ENCODE measurements around the gene CCDC47. TPM values are rescaled to one million over a fixed set of nuclear protein-coding genes. Genes with fewer than 3 reads are reported as not detected.

CCDC47 gene
- total RNA-seq = 10 to 100 TPM; 67.7 to 87.2 TPM
- polyA plus RNA-seq = 10 to 100 TPM; 33.0 to 57.8 TPM

DNA sequence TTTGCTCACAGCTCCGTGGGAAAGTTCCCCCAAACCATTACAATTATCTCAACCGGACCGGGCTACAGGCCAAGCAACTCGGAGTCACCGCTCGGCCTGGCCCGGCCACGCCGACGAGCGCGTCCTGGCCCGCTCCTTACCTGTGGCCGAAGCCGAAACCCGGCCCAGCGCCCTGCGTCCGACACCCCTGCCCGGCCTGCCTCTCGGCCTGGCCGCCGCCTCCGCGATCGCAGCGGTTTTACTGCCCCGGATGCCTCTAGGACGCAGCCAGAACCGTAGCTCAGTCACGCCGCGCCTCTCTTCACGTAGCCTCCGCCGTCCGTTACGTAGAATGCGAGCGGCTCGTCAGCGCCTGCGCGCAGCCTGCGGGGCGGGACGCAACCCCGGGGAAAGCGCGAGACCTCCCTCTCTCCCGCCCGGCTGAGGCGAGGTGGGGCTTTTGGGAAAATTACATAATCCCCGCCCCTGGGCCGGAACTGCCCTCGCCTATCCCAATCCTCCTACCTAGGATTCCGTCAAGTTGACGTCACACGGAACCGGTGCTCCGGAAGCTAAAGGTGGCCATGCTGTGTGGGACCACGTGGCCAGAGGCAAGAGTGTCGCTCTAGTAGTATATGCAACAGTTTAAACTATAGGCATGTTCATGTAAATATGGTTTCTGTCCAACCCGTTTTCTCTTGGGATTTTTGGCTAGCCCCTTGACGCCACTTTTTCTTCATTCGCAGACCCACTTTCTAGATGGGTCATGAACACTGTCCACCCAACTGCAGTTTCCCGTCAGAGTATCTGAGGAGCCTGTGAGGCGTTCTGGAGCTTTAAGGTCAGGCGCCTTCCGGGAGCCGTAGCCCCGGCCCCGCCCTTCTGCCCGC, at the start of gene CCDC47:
CCDC47 (minus strand) TSS at position 326 of the 869 bp plus-strand sequence. CDS start 7,422 bp downstream, outside the sequence.
- WGBS = under 1% methylated on average over 74 of the region's 74 CpGs

More for the DNA sequence above, at the start of gene CCDC47:
- TF ChIP-seq FOXA2 (IDR thresholded peaks at IDR 0.05) (no peak), GABPA (IDR thresholded peaks at IDR 0.05 in 1 of 2, conservative IDR thresholded peaks at IDR 0.05 in 1 of 2) (peak; percentile 94 to 98), NR2F2 (IDR thresholded peaks at IDR 0.05) (peak; percentile 95), SP1 (IDR thresholded peaks at IDR 0.05) (peak; percentile 82), HNF4G (IDR thresholded peaks at IDR 0.05) (no peak), HNF4A (conservative IDR thresholded peaks at IDR 0.05) (peak in 1 of 2 donors; percentile 38), YY1 (IDR thresholded peaks at IDR 0.05) (peak; percentile 96), RAD21 (IDR thresholded peaks at IDR 0.05) (peak in 1 of 2 donors; percentile 2), JUND (IDR thresholded peaks at IDR 0.05) (peak; percentile 87 to 92), EGR1 (IDR thresholded peaks at IDR 0.05; ENCODE audit: low read depth in 2 of 2) (peak; percentile 78 to 87), FOXA1 (IDR thresholded peaks at IDR 0.05) (no peak), TAF1 (conservative IDR thresholded peaks at IDR 0.05) (peak; percentile 77), RXRA (IDR thresholded peaks at IDR 0.05) (peak; percentile 55 to 68)
- TF ChIP-seq, protein P1, sequence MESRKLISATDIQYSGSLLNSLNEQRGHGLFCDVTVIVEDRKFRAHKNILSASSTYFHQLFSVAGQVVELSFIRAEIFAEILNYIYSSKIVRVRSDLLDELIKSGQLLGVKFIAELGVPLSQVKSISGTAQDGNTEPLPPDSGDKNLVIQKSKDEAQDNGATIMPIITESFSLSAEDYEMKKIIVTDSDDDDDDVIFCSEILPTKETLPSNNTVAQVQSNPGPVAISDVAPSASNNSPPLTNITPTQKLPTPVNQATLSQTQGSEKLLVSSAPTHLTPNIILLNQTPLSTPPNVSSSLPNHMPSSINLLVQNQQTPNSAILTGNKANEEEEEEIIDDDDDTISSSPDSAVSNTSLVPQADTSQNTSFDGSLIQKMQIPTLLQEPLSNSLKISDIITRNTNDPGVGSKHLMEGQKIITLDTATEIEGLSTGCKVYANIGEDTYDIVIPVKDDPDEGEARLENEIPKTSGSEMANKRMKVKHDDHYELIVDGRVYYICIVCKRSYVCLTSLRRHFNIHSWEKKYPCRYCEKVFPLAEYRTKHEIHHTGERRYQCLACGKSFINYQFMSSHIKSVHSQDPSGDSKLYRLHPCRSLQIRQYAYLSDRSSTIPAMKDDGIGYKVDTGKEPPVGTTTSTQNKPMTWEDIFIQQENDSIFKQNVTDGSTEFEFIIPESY (IDR thresholded peaks at IDR 0.05) = peak; percentile 98
- TF ChIP-seq, protein P2, sequence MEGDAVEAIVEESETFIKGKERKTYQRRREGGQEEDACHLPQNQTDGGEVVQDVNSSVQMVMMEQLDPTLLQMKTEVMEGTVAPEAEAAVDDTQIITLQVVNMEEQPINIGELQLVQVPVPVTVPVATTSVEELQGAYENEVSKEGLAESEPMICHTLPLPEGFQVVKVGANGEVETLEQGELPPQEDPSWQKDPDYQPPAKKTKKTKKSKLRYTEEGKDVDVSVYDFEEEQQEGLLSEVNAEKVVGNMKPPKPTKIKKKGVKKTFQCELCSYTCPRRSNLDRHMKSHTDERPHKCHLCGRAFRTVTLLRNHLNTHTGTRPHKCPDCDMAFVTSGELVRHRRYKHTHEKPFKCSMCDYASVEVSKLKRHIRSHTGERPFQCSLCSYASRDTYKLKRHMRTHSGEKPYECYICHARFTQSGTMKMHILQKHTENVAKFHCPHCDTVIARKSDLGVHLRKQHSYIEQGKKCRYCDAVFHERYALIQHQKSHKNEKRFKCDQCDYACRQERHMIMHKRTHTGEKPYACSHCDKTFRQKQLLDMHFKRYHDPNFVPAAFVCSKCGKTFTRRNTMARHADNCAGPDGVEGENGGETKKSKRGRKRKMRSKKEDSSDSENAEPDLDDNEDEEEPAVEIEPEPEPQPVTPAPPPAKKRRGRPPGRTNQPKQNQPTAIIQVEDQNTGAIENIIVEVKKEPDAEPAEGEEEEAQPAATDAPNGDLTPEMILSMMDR (IDR thresholded peaks at IDR 0.05; ENCODE audit: low read depth, low read length, missing input control) = no peak
- TF ChIP-seq, protein P3, sequence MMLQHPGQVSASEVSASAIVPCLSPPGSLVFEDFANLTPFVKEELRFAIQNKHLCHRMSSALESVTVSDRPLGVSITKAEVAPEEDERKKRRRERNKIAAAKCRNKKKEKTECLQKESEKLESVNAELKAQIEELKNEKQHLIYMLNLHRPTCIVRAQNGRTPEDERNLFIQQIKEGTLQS (IDR thresholded peaks at IDR 0.05) = no peak
- TF ChIP-seq, protein P4, sequence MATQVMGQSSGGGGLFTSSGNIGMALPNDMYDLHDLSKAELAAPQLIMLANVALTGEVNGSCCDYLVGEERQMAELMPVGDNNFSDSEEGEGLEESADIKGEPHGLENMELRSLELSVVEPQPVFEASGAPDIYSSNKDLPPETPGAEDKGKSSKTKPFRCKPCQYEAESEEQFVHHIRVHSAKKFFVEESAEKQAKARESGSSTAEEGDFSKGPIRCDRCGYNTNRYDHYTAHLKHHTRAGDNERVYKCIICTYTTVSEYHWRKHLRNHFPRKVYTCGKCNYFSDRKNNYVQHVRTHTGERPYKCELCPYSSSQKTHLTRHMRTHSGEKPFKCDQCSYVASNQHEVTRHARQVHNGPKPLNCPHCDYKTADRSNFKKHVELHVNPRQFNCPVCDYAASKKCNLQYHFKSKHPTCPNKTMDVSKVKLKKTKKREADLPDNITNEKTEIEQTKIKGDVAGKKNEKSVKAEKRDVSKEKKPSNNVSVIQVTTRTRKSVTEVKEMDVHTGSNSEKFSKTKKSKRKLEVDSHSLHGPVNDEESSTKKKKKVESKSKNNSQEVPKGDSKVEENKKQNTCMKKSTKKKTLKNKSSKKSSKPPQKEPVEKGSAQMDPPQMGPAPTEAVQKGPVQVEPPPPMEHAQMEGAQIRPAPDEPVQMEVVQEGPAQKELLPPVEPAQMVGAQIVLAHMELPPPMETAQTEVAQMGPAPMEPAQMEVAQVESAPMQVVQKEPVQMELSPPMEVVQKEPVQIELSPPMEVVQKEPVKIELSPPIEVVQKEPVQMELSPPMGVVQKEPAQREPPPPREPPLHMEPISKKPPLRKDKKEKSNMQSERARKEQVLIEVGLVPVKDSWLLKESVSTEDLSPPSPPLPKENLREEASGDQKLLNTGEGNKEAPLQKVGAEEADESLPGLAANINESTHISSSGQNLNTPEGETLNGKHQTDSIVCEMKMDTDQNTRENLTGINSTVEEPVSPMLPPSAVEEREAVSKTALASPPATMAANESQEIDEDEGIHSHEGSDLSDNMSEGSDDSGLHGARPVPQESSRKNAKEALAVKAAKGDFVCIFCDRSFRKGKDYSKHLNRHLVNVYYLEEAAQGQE (IDR thresholded peaks at IDR 0.05) = peak; percentile 45
- TF ChIP-seq, protein P5, sequence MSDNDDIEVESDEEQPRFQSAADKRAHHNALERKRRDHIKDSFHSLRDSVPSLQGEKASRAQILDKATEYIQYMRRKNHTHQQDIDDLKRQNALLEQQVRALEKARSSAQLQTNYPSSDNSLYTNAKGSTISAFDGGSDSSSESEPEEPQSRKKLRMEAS (IDR thresholded peaks at IDR 0.05) = peak; percentile 98
- no peaks in the 10 kb centered on the region for H3K9me3 ChIP-seq (ENCODE audit: control insufficient read depth in 4 of 4, low read length in 3 of 4)
- H3K9ac ChIP-seq (ENCODE audit: low read depth in 1 of 2, low read length in 2 of 2) = peak within 1 kb of the TSS; percentile 79 to 95
- peak within 1 kb of the TSS; percentile 95 to 97 for H3K27ac ChIP-seq (ENCODE audit: low read depth in 1 of 2, low read length in 2 of 2)
- no peaks in the 10 kb centered on the region for H3K27me3 ChIP-seq (ENCODE audit: control insufficient read depth in 4 of 4, insufficient read depth in 4 of 4, low read length in 3 of 4)
- DNase-seq (ENCODE audit: low spot score) = peak; percentile 95
- H3K36me3 ChIP-seq (ENCODE audit: control insufficient read depth in 4 of 4, insufficient read depth in 3 of 4, low read depth in 1 of 4, low read length in 3 of 4) = peaks cover 0 to 5% (median 0%) of the 10 kb centered on the region in 4 donors
- H3K4me1 ChIP-seq (ENCODE audit: control insufficient read depth in 4 of 4, insufficient read depth in 4 of 4, low read length in 3 of 4) = peaks cover 7 to 25% (median 19%) of the 10 kb centered on the region in 4 donors
- peak within 1 kb of the TSS; percentile 77 to 93 (median 81) for H3K4me3 ChIP-seq (ENCODE audit: low read depth in 1 of 3, low read length in 3 of 3)

Data from liver (tissue), 9 donors.